ENCODE results near the gene KISS1.

Gene KISS1

GRCh38 chr1:204218552-204218951, 22.3 kb upstream of the KISS1 start:
- DNase-seq (ENCODE audit: low spot score): no peak

GRCh38 chr1:204217648-204218000, 21.3 kb upstream of the KISS1 start:
- no peak for DNase-seq (ENCODE audit: low spot score)

GRCh38 chr1:204216880-204217647, 20.8 kb upstream of the KISS1 start:
- DNase-seq (ENCODE audit: low spot score): no peak

- DNase-seq (ENCODE audit: low spot score): no peak
Observed at GRCh38 chr1:204216236-204216635, 19.9 kb upstream of the KISS1 start.

- DNase-seq (ENCODE audit: low spot score): peak; percentile 81
Observed at GRCh38 chr1:204213668-204214662, 17.7 kb upstream of the KISS1 start, which contains the start of gene GOLT1A. Gene GOLT1A, minus strand, starts transcription at chr1:204213988. Its CDS starts 82 bp downstream, at chr1:204213906.

GRCh38 chr1:204212715-204213114, 16.4 kb upstream of the KISS1 start:
- DNase-seq (ENCODE audit: low spot score): no peak

GRCh38 chr1:204211046-204211445, 14.8 kb upstream of the KISS1 start:
- no peak for DNase-seq (ENCODE audit: low spot score)

GRCh38 chr1:204207136-204207616, 10.9 kb upstream of the KISS1 start:
- no peak for DNase-seq (ENCODE audit: low spot score)

- no peak for DNase-seq (ENCODE audit: low spot score)
Observed at GRCh38 chr1:204206121-204206520, 9.8 kb upstream of the KISS1 start.

- no peak for DNase-seq (ENCODE audit: low spot score)
Observed at GRCh38 chr1:204205486-204205885, 9.2 kb upstream of the KISS1 start.

- no peak for DNase-seq (ENCODE audit: low spot score)
Observed at GRCh38 chr1:204204944-204205343, 8.7 kb upstream of the KISS1 start.

GRCh38 chr1:204203206-204203767, 7.0 kb upstream of the KISS1 start:
- DNase-seq (ENCODE audit: low spot score): no peak

- no peak for DNase-seq (ENCODE audit: low spot score)
Observed at GRCh38 chr1:204202481-204202880, 6.2 kb upstream of the KISS1 start.

GRCh38 chr1:204201348-204202040, 5.2 kb upstream of the KISS1 start:
- DNase-seq (ENCODE audit: low spot score): no peak

- DNase-seq (ENCODE audit: low spot score): no peak
Observed at GRCh38 chr1:204199579-204199978, 3.3 kb upstream of the KISS1 start.

- DNase-seq (ENCODE audit: low spot score): no peak
Observed at GRCh38 chr1:204198348-204199340, 2.4 kb upstream of the KISS1 start.

- DNase-seq (ENCODE audit: low spot score): no peak
Observed at GRCh38 chr1:204197068-204197467, 777 bp upstream of the KISS1 start.

GRCh38 chr1:204194771-204195170, 1.5 kb downstream of the KISS1 start:
- DNase-seq (ENCODE audit: low spot score): no peak

GRCh38 chr1:204194080-204194479, 2.2 kb downstream of the KISS1 start:
- no peak for DNase-seq (ENCODE audit: low spot score)

- no peak for DNase-seq (ENCODE audit: low spot score)
Observed at GRCh38 chr1:204192589-204193352, 3.5 kb downstream of the KISS1 start.

All from putamen (tissue), 1 donor.